Common myeloid progenitor, CD34-positive (primary cell): ENCODE measurements around the gene TMEM255B.
"Not testable (repeated sequence)": the region's sequence is repeated elsewhere in the genome, so short reads cannot be mapped to it uniquely, and the experiment has no call there.

Experiments
- CTCF ChIA-PET: fragments of 350-600 bp; sonication (Branson Sonifier 250); formaldehyde crosslinking; loops from one replicate; lab custom pipeline; 2021; ENCODE audit warnings: antibody characterized with exemption; lab: Charles Lee
- POLR2A ChIA-PET: fragments of 350-600 bp; sonication (Branson Sonifier 250); formaldehyde crosslinking; loops from one replicate; lab custom pipeline; 2021; ENCODE audit warnings: antibody characterized with exemption; lab: Charles Lee
- DNase-seq, 3 donors: peaks; one replicate each; pipeline versions ENCODE4 v3.0.0 to v3.0.0-alpha.2; 2013
- H3K27ac ChIP-seq, 2 experiments: 1 replicate in 1 of 2; 2 replicates in 1 of 2; pipeline ENCODE4 v1.7.0; 2013; ENCODE audit warnings: inconsistent platforms in 2 of 2, low read length in 2 of 2, mild to moderate bottlenecking in 2 of 2, low read depth in 1 of 2, moderate library complexity in 1 of 2; ENCODE audit not compliant: severe bottlenecking in 2 of 2, insufficient read depth in 1 of 2, poor library complexity in 1 of 2
- H3K27me3 ChIP-seq, 5 experiments: replicated peaks in 2 of 5; 1 replicate in 3 of 5; 2 replicates in 2 of 5; pipeline versions ENCODE4 v1.6.1 to v1.7.0; 2013; ENCODE audit warnings: low read length in 4 of 5, mild to moderate bottlenecking in 2 of 5, moderate library complexity in 2 of 5, inconsistent platforms in 1 of 5; ENCODE audit not compliant: insufficient read depth in 5 of 5, control insufficient read depth in 4 of 5
- H3K36me3 ChIP-seq, 4 experiments: 1 replicate in 2 of 4; 2 replicates in 2 of 4; pipeline versions ENCODE4 v1.6.1 to v1.7.0; 2013; ENCODE audit warnings: low read length in 3 of 4, control low read depth in 1 of 4, mild to moderate bottlenecking in 1 of 4; ENCODE audit not compliant: control insufficient read depth in 4 of 4, insufficient read depth in 4 of 4
- H3K4me1 ChIP-seq, 4 experiments: 1 replicate in 3 of 4; 2 replicates in 1 of 4; pipeline versions ENCODE4 v1.6.1 to v1.7.1; 2013; ENCODE audit warnings: low read length in 3 of 4, mild to moderate bottlenecking in 3 of 4, control low read depth in 1 of 4, inconsistent platforms in 1 of 4, moderate library complexity in 1 of 4; ENCODE audit not compliant: control insufficient read depth in 4 of 4, insufficient read depth in 4 of 4; ENCODE audit errors: control extremely low read depth in 1 of 4
- H3K4me3 ChIP-seq, 7 experiments: 1 replicate in 4 of 7; 2 replicates in 3 of 7; pipeline versions ENCODE4 v1.5.1 to v1.7.0; 2013; ENCODE audit warnings: mild to moderate bottlenecking in 7 of 7, low read length in 6 of 7, moderate library complexity in 6 of 7, inconsistent platforms in 2 of 7, low read depth in 2 of 7, control low read depth in 1 of 7; ENCODE audit not compliant: insufficient read depth in 4 of 7, control insufficient read depth in 1 of 7; ENCODE audit errors: extremely low read depth in 1 of 7
- H3K9me3 ChIP-seq, 5 experiments: 1 replicate in 4 of 5; 2 replicates in 1 of 5; pipeline versions ENCODE4 v1.6.1 to v1.7.1; 2013; ENCODE audit warnings: low read length in 4 of 5, mild to moderate bottlenecking in 2 of 5, inconsistent platforms in 1 of 5, low read depth in 1 of 5, moderate library complexity in 1 of 5; ENCODE audit not compliant: control insufficient read depth in 4 of 5, insufficient read depth in 2 of 5; ENCODE audit errors: control extremely low read depth in 1 of 5
- WGBS: methylation state at CpG from one replicate; pipeline ENCODE4 v1.1.5; 2013; ENCODE audit not compliant: insufficient coverage; 5-methylcytosine and 5-hydroxymethylcytosine counted together

Gene TMEM255B

DNA sequence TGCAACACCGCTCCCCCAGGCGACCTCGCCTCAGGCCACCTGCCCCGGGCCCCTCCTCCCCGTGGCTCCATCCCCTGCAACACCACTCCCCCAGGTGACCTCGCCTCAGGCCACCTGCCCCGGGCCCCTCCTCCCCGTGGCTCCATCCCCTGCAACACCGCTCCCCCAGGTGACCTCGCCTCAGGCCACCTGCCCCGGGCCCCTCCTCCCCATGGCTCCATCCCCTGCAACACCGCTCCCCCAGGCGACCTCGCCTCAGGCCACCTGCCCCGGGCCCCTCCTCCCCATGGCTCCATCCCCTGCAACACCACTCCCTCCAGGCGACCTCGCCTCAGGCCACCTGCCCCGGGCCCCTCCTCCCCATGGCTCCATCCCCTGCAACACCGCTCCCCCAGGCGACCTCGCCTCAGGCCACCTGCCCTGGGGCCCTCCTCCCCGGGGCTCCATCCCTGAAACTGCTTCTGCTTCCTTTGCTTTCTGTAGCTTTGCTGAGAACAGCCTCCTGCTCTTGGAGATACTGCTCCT lies 71.5 kb downstream of the TMEM255B start:
- CTCF ChIA-PET, H3K4me3 ChIP-seq, H3K4me1 ChIP-seq, DNase-seq, H3K27me3 ChIP-seq, POLR2A ChIA-PET, H3K27ac ChIP-seq: not testable (repeated sequence)
- WGBS: 98% methylated on average over 10 of the region's 22 CpGs
- H3K36me3 ChIP-seq: peaks cover 3 to 26% (median 16%) of the 10 kb centered on the region in 4 experiments
- peaks cover 0 to 17% (median 3%) of the 10 kb centered on the region in 5 experiments for H3K9me3 ChIP-seq

DNA sequence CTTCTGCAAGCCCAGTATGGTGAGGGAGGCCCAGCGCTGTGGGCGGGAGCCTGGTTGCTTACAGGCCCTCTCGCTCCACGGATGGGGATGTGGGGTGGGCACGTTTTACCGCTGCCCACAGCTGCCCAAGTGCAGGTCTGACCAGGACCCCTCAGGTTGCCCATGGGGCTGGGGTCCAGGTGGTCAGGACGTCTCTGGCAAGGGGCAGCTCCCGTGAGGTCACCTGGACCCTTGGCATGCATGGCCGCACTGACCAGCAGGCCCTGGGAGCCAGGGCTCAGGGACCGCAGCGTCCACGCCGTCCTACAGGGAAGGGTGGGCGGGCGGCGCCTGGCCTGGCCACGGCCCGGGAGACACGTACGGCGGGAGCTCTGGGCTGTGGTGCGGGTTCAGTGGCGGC lies 72.0 kb downstream of the TMEM255B start:
- Histone ChIP-seq H3K36me3 (peaks cover 3 to 25% (median 14%) of the 10 kb centered on the region in 4 experiments), H3K4me3 (no peak overlapping the region), H3K27me3 (no peaks in the 10 kb centered on the region), H3K4me1 (no peaks in the 10 kb centered on the region), H3K27ac (no peak overlapping the region), H3K9me3 (peaks cover 0 to 14% (median 3%) of the 10 kb centered on the region in 5 experiments)
- ChIA-PET POLR2A (no interaction called here), CTCF (no interaction called here)
- no peak for DNase-seq
- over 99% methylated on average over 22 of the region's 23 CpGs for WGBS

DNA sequence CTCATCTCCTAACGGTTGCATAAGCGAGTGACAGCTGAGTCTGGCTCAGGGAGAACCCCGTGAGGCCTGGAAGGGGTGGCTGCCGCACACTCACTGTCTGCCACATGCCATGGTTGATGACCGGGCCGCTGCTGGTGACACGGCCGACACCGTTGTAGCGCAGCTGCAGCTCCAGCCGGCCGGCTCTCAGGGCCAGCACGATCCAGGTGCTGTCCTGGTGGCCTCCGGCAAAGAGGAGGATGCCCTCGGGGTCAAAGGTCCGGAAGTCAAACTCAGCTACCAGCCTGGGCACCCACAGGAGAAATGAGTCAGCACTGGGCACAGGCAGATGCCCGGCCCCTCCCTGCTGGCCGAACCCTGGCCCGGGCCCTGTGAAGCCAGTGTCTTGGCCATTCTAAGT lies 73.2 kb downstream of the TMEM255B start:
- 97% methylated on average over 17 of the region's 19 CpGs for WGBS
- no peak for DNase-seq
- Histone ChIP-seq H3K9me3 (peaks cover 0 to 8% (median 3%) of the 10 kb centered on the region in 5 experiments), H3K36me3 (peaks cover 3 to 18% (median 9%) of the 10 kb centered on the region in 4 experiments), H3K27me3 (no peaks in the 10 kb centered on the region), H3K4me3 (no peak overlapping the region), H3K27ac (no peak overlapping the region), H3K4me1 (peaks cover 0 to 2% (median 0%) of the 10 kb centered on the region in 4 experiments)
- POLR2A ChIA-PET: no interaction called here
- CTCF ChIA-PET: interaction anchor here (0.5 kb wide), 1 partner anchor 58 kb away, joined by 3 read pairs; no protein-coding TSS in a partner anchor

DNA sequence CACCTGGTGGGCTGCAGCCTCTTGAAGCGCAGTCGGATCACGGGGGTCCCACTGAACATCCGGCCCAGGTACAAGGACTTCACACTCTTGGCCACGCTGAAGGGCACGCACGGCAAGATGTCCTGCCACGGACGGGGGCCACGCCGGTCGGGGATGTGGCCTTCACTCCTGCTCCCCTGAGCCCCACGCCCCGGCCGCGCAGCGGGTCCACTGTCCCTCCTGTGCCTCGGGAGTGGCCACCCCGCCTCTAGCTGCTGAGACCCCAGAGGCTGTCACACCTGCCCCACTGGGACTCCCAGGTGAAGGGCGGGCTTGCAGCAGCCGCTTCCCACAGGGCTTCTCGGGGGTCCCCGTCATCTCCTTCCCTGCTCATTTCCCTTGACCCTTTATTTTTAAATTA lies 73.6 kb downstream of the TMEM255B start:
- no peak for DNase-seq
- CTCF ChIA-PET: no interaction called here
- POLR2A ChIA-PET: no interaction called here
- peaks cover 0 to 6% (median 0%) of the 10 kb centered on the region in 4 experiments for H3K4me1 ChIP-seq
- no peak overlapping the region for H3K27ac ChIP-seq
- H3K27me3 ChIP-seq: no peaks in the 10 kb centered on the region
- WGBS: 99% methylated on average over 18 of the region's 23 CpGs
- H3K4me3 ChIP-seq: no peak overlapping the region
- peaks cover 0 to 7% (median 1%) of the 10 kb centered on the region in 5 experiments for H3K9me3 ChIP-seq
- H3K36me3 ChIP-seq: peaks cover 3 to 14% (median 6%) of the 10 kb centered on the region in 4 experiments

DNA sequence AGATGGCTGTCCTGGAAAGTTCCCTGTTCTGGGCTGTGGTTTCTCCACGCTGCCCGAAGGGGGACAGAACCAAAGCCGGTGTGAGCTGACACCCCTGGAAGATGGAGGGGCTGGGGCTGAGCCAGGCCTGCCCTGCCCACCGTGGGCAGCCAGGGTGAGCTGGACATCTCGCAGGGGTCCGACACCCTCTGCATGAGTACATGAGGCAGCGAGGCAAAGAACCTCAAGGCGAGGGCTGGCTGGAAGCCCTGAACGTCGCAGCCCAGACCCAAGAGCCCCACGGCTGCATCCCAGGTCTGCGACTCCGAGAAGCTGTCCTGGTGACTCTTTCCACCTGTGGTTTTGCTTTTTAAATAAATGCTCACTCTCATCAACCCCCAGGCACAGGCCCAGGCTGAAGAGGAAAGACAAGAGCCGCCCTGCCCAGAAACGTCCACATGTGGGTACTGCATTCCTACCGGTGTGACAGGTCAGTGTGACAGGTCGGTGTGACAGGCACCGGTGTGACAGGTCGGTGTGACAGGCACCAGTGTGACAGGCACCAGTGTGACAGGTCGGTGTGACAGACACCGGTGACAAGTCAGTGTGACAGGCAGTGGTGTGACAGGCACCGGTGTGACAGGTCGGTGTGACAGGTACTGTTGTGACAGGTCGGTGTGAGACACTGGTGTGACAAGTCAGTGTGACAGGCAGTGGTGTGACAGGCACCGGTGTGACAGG lies 74.2 kb downstream of the TMEM255B start:
- POLR2A ChIA-PET: no interaction called here
- peaks cover 2 to 10% (median 5%) of the 10 kb centered on the region in 4 experiments for H3K36me3 ChIP-seq

DNA sequence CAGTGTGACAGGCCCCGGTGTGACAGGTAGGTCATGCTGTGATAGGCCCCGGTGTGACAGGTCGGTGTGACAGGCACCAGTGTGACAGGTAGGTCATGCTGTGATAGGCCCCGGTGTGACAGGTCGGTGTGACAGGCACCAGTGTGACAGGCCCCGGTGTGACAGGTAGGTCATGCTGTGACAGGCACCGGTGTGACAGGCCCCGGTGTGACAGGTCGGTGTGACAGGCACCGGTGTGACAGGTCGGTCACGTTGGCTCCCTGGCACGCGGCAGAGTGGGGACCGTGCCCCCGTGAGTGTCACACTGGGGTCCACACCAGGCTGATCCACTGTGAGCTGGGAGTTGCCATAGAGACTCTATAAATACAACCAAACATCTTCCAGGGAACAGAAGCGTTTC lies 75.0 kb downstream of the TMEM255B start:
- 94% methylated on average over 13 of the region's 17 CpGs for WGBS
- H3K9me3 ChIP-seq, H3K36me3 ChIP-seq, CTCF ChIA-PET, POLR2A ChIA-PET, DNase-seq, H3K4me1 ChIP-seq, H3K27me3 ChIP-seq, H3K4me3 ChIP-seq, H3K27ac ChIP-seq: not testable (repeated sequence)

More for the DNA sequence above, 74.2 kb downstream of the TMEM255B start:
- H3K4me1 ChIP-seq: peaks cover 0 to 7% (median 0%) of the 10 kb centered on the region in 4 experiments
- H3K27me3 ChIP-seq: no peaks in the 10 kb centered on the region
- WGBS: 97% methylated on average over 24 of the region's 25 CpGs
- no peak overlapping the region for H3K27ac ChIP-seq
- CTCF ChIA-PET: no interaction called here
- peaks cover 0 to 3% (median 0%) of the 10 kb centered on the region in 5 experiments for H3K9me3 ChIP-seq
- DNase-seq: no peak
- no peak overlapping the region for H3K4me3 ChIP-seq
